ENCODE results near the gene GNGT1. TPM values are rescaled to one million over a fixed set of nuclear protein-coding genes. Genes with fewer than 3 reads are reported as not detected.

Gene GNGT1
- total RNA-seq, 2 donors from 2014 or later: not detected

- TF ChIP-seq POLR2A (IDR thresholded peaks at IDR 0.05) (no peak), POLR2AphosphoS5 (IDR thresholded peaks at IDR 0.05) (no peak), CTCF (IDR thresholded peaks at IDR 0.05) (no peak)
- 61% methylated on average over 3 of the region's 3 CpGs for WGBS
Measured at GRCh38 chr7:93933156-93933555, 26.8 kb downstream of the GNGT1 start.

GRCh38 chr7:93935102-93935501 lies 28.7 kb downstream of the GNGT1 start:
- Histone ChIP-seq H3K27me3 (replicated peaks; ENCODE audit: insufficient read depth) (no peaks in the 10 kb centered on the region), H3K4me3 (no peak overlapping the region), H3K36me3 (no peaks in the 10 kb centered on the region), H3K9me3 (no peaks in the 10 kb centered on the region), H3K4me1 (replicated peaks) (no peaks in the 10 kb centered on the region), H3K27ac (no peak overlapping the region)
- no peak for TF ChIP-seq POLR2A (IDR thresholded peaks at IDR 0.05)
- no peak for TF ChIP-seq POLR2AphosphoS5 (IDR thresholded peaks at IDR 0.05)
- no peak for TF ChIP-seq CTCF (IDR thresholded peaks at IDR 0.05)
- DNase-seq (ENCODE audit: low spot score): no peak
- intact Hi-C loops (cut with DNase I): no loop called here
- 77% methylated on average over 2 of the region's 2 CpGs for WGBS

More at GRCh38 chr7:93933156-93933555, 26.8 kb downstream of the GNGT1 start:
- DNase-seq (ENCODE audit: low spot score): no peak
- Histone ChIP-seq H3K9me3 (no peaks in the 10 kb centered on the region), H3K27me3 (replicated peaks; ENCODE audit: insufficient read depth) (no peaks in the 10 kb centered on the region), H3K4me1 (replicated peaks) (no peaks in the 10 kb centered on the region), H3K4me3 (no peak overlapping the region), H3K36me3 (no peaks in the 10 kb centered on the region), H3K27ac (no peak overlapping the region)
- intact Hi-C loops (cut with DNase I): no loop called here

GRCh38 chr7:93937818-93938217 lies 31.5 kb downstream of the GNGT1 start:
- intact Hi-C loops (cut with DNase I): no loop called here
- Histone ChIP-seq H3K4me3 (no peak overlapping the region), H3K9me3 (no peaks in the 10 kb centered on the region), H3K27me3 (replicated peaks; ENCODE audit: insufficient read depth) (no peaks in the 10 kb centered on the region), H3K27ac (no peak overlapping the region), H3K36me3 (no peaks in the 10 kb centered on the region), H3K4me1 (replicated peaks) (no peaks in the 10 kb centered on the region)
- TF ChIP-seq POLR2A (IDR thresholded peaks at IDR 0.05) (no peak), CTCF (IDR thresholded peaks at IDR 0.05) (no peak), POLR2AphosphoS5 (IDR thresholded peaks at IDR 0.05) (no peak)
- WGBS: 86% methylated on average over 1 of the region's 1 CpG
- no peak for DNase-seq (ENCODE audit: low spot score)

- no peaks in the 10 kb centered on the region for H3K27me3 ChIP-seq (replicated peaks; ENCODE audit: insufficient read depth)
- no peak overlapping the region for H3K27ac ChIP-seq
- intact Hi-C loops (cut with DNase I): no loop called here
- no peak overlapping the region for H3K4me3 ChIP-seq
- H3K36me3 ChIP-seq: no peaks in the 10 kb centered on the region
- no peaks in the 10 kb centered on the region for H3K4me1 ChIP-seq (replicated peaks)
- DNase-seq (ENCODE audit: low spot score): no peak
- H3K9me3 ChIP-seq: no peaks in the 10 kb centered on the region
- TF ChIP-seq POLR2AphosphoS5 (IDR thresholded peaks at IDR 0.05) (no peak), CTCF (IDR thresholded peaks at IDR 0.05) (no peak), POLR2A (IDR thresholded peaks at IDR 0.05) (no peak)
Measured at GRCh38 chr7:93938293-93938692, 31.9 kb downstream of the GNGT1 start.

- WGBS: 76% methylated on average over 2 of the region's 2 CpGs
- Histone ChIP-seq H3K4me3 (no peak overlapping the region), H3K4me1 (replicated peaks) (no peaks in the 10 kb centered on the region), H3K9me3 (no peaks in the 10 kb centered on the region), H3K27me3 (replicated peaks; ENCODE audit: insufficient read depth) (no peaks in the 10 kb centered on the region), H3K36me3 (no peaks in the 10 kb centered on the region), H3K27ac (no peak overlapping the region)
- TF ChIP-seq POLR2A (IDR thresholded peaks at IDR 0.05) (no peak), CTCF (IDR thresholded peaks at IDR 0.05) (no peak), POLR2AphosphoS5 (IDR thresholded peaks at IDR 0.05) (no peak)
- intact Hi-C loops (cut with DNase I): no loop called here
- DNase-seq (ENCODE audit: low spot score): no peak
Measured at GRCh38 chr7:93941945-93942344, 35.6 kb downstream of the GNGT1 start.
